Activated B cell treated with CpG ODN at 0.5 μM for 24 hours (primary cell): ENCODE measurements around the gene GATA1. TPM values are rescaled to one million over a fixed set of nuclear protein-coding genes. Genes with fewer than 3 reads are reported as not detected.

Experiments used
- ATAC-seq: fragments of 200-7000 bp; cut with Tn5 transposase; one replicate; pipeline ENCODE4 v1.10.0; 2021; ENCODE audit warnings: low read depth, mild to moderate bottlenecking, moderate library complexity
- CTCF ChIA-PET: fragments of 350-600 bp; sonication (Branson Sonifier 250); formaldehyde crosslinking; loops from one replicate; lab custom pipeline; 2021; ENCODE audit warnings: antibody characterized with exemption; lab: Charles Lee
- POLR2A ChIA-PET: fragments of 350-600 bp; sonication (Branson Sonifier 250); formaldehyde crosslinking; loops from one replicate; lab custom pipeline; 2021; ENCODE audit warnings: antibody characterized with exemption; lab: Charles Lee
- DNase-seq: peaks from one replicate; pipeline ENCODE4 v3.0.0; 2022
- H3K27ac Mint-ChIP-seq: one replicate; pipeline ENCODE4 v1.8.0; 2020; ENCODE audit warnings: mixed read lengths
- H3K27me3 Mint-ChIP-seq: one replicate; pipeline ENCODE4 v1.8.0; 2021; ENCODE audit warnings: mixed read lengths
- H3K36me3 Mint-ChIP-seq: one replicate; pipeline ENCODE4 v1.8.0; 2021; ENCODE audit warnings: low read depth, mixed read lengths
- H3K4me1 Mint-ChIP-seq: one replicate; pipeline ENCODE4 v1.8.0; 2021; ENCODE audit warnings: mixed read lengths
- H3K4me3 Mint-ChIP-seq: one replicate; pipeline ENCODE4 v1.8.0; 2020; ENCODE audit warnings: mild to moderate bottlenecking, mixed read lengths
- H3K9me3 Mint-ChIP-seq: one replicate; pipeline ENCODE4 v1.8.0; 2020; ENCODE audit warnings: mixed read lengths
- CTCF ChIP-seq: fragments of 200-600 bp; IDR thresholded peaks from one replicate; pipeline ENCODE4 v1.8.0; 2022; ENCODE audit warnings: antibody characterized with exemption, mild to moderate bottlenecking
- intact Hi-C: fragments of 100-400 bp; cut with micrococcal nuclease; formaldehyde crosslinking; loops from one replicate; pipeline ENCODE4 v1.15.1; 2024
- total RNA-seq: library from RNA; stranded (reverse); gene quantifications from 2 replicates; pipeline ENCODE4 v1.2.3, GENCODE V29; 2022

The GATA1 gene
- total RNA-seq, 1 donor from 2014 or later = not detected

DNA sequence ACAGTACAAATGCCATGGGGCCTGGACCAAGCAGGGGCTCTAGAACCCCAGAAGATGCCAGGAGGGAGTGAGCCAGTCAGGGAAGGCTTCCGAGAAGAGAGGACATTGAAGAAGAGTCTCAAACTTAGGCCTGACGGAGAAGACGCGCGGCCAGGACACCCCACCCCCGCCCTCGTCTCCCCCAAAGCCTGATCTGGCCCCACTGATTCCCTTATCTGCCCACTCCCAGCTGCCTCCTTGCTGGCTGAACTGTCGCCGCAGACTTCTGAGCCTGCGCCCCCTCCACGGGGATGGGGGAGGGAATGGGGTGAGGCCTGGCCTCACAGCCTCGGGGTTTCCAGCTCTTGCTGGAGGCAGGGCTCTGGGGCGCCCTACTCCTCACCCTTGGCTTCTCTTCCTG, 3.6 kb upstream of the GATA1 start:
- peaks cover 13% of the 10 kb centered on the region for H3K27me3 Mint-ChIP-seq
- no peak overlapping the region for H3K27ac Mint-ChIP-seq
- no peaks in the 10 kb centered on the region for H3K4me1 Mint-ChIP-seq
- ATAC-seq (no peak), DNase-seq (no peak)
- no peak overlapping the region for H3K4me3 Mint-ChIP-seq
- TF ChIP-seq CTCF = no peak
- intact Hi-C loops = no loop called here
- no peaks in the 10 kb centered on the region for H3K9me3 Mint-ChIP-seq
- CTCF ChIA-PET = no interaction called here
- POLR2A ChIA-PET = no interaction called here
- H3K36me3 Mint-ChIP-seq = no peaks in the 10 kb centered on the region

DNA sequence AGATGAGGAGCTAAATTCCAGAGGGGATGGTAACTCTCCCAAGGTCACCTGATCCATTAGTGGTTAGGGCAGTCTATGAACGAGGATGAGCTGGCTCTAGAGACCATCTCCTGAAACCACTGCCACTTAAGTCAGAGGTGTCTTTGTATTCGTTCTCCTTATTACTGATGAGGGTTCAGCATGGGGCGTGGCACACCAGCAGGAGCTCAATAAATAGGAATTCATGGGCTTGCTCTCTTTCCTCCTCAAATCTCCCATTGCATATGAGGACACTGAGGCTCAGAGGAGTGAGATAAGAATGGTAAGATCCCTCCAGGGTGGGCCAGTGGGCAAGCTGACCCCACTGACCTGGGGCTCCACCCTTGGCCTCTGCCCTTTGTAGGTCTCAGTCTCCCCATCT, 1.7 kb upstream of the GATA1 start:
- CTCF ChIA-PET = no interaction called here

DNA sequence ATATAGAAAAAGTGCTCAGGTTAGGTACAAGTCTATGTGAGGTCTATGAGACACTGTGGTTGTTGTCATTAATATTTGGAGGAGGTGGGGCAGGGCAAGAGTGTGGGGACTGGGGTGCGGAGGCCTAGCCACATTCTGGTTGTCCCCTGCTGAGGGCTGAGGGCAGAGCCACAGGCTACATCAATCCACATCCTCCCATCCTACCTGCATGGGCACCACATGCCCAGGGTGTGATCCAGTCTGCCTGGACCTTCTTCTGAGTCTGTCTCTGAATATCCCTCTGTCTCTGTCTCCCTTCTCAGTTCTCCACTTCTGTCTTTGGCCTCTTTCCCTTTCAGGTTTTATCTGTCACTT, 1.2 kb upstream of the GATA1 start:
- intact Hi-C loops = no loop called here
- DNase-seq = no peak
- H3K27ac Mint-ChIP-seq = no peak overlapping the region
- ChIA-PET POLR2A (no interaction called here), CTCF (no interaction called here)
- TF ChIP-seq CTCF = no peak
- no peaks in the 10 kb centered on the region for H3K4me1 Mint-ChIP-seq
- peaks cover 17% of the 10 kb centered on the region for H3K27me3 Mint-ChIP-seq
- no peaks in the 10 kb centered on the region for H3K36me3 Mint-ChIP-seq
- no peak overlapping the region for H3K4me3 Mint-ChIP-seq
- no peak for ATAC-seq
- no peaks in the 10 kb centered on the region for H3K9me3 Mint-ChIP-seq

More for the DNA sequence above, 1.7 kb upstream of the GATA1 start:
- intact Hi-C loops = no loop called here
- TF ChIP-seq CTCF = no peak
- H3K27me3 Mint-ChIP-seq = peaks cover 17% of the 10 kb centered on the region
- no peak for ATAC-seq
- POLR2A ChIA-PET = no interaction called here
- no peaks in the 10 kb centered on the region for H3K36me3 Mint-ChIP-seq
- H3K27ac Mint-ChIP-seq = no peak overlapping the region
- DNase-seq = no peak
- no peaks in the 10 kb centered on the region for H3K9me3 Mint-ChIP-seq
- no peak overlapping the region for H3K4me3 Mint-ChIP-seq
- no peaks in the 10 kb centered on the region for H3K4me1 Mint-ChIP-seq

DNA sequence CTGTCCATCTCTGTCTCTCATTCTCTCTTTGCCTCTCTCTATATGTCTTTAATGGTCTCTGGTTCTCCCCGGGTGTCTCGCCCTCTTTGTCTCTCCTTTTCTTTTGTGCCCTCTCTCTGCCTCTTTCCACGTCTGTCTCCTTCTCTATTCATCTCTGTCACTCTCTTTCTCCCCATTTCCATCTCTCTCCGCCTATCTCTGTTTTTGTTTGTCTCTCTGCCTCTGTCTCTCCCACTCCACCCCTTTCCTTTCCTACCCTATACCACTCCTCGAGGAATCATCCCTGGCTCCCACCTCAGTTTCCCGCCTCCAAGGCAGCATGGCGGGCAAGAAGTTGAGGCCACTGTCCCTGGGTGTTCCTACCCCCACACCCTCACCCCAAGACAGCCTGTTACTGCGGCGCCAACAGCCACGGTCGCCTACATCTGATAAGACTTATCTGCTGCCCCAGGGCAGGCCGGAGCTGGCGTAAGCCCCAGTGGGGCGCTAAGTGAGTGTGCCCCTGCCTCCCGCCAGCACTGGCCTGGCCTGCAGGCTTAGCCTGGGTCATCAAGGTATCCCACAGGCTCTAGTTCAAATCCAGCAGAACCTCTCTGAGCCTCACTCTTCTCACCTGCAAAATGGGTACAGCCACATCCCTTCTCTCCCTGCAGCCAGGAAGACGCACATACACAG, 713 bp upstream of the GATA1 start:
- intact Hi-C loops = no loop called here
- DNase-seq (no peak), ATAC-seq (no peak)
- TF ChIP-seq CTCF = no peak
- peaks cover 17% of the 10 kb centered on the region for H3K27me3 Mint-ChIP-seq
- CTCF ChIA-PET = no interaction called here
- no peaks in the 10 kb centered on the region for H3K36me3 Mint-ChIP-seq
- no peak overlapping the region for H3K27ac Mint-ChIP-seq
- no peak overlapping the region for H3K4me3 Mint-ChIP-seq
- no peaks in the 10 kb centered on the region for H3K4me1 Mint-ChIP-seq
- H3K9me3 Mint-ChIP-seq = no peaks in the 10 kb centered on the region
- POLR2A ChIA-PET = no interaction called here

DNA sequence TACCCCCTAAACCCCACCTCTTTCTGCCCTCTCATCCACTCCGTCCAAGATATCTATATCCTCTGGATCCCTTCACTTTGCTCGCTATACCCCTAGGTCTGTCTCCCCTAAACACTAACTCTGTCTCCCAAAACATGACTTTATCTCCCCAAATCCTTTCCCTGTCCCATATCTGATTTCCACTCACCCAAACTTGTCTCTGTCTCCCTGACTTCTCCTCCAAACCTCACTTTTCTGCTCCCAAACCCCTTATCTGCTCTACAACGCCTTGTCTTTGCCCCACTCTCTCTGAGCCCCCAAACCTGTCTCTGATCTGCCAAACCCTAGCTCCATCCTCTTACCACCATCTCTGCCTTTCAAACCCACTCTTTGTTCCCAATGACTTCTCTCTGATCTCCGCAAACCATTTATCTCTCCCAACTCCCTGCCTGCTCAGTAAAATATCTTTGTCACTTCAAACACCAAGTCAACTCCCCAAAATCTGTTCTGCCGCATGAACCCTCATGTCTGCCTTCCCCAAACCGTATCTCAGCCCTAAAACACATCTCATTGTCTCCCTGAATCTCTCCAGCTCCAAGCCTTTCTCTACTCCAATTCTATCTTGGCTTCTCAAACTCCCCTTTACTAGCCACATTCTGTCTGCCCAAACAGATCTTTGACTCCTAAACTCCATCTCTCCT, 575 bp downstream of the GATA1 start:
- no peaks in the 10 kb centered on the region for H3K9me3 Mint-ChIP-seq
- H3K27me3 Mint-ChIP-seq = peaks cover 17% of the 10 kb centered on the region
- no peaks in the 10 kb centered on the region for H3K4me1 Mint-ChIP-seq
- DNase-seq (no peak), ATAC-seq (no peak)
- no peaks in the 10 kb centered on the region for H3K36me3 Mint-ChIP-seq
- TF ChIP-seq CTCF = no peak
- H3K27ac Mint-ChIP-seq = no peak overlapping the region
- H3K4me3 Mint-ChIP-seq = no peak overlapping the region
- ChIA-PET POLR2A (no interaction called here), CTCF (no interaction called here)
- intact Hi-C loops = no loop called here
